SK-N-SH treated with all-trans-retinoic acid at 6 μM for 48 hours (cell line): ENCODE data around the gene SLAMF1.
"Not testable (repeated sequence)": the region's sequence is repeated elsewhere in the genome, so short reads cannot be mapped to it uniquely, and the experiment has no call there.

Experiments
- ATAC-seq: fragments of 200-7000 bp; cut with Tn5 transposase; 3 replicates; pipeline ENCODE4 v1.9.1; 2020; ENCODE audit warnings: mild to moderate bottlenecking, moderate library complexity
- ARNTL ChIP-seq: fragments of 450-650 bp; formaldehyde crosslinking; IDR thresholded peaks from 2 replicates; pipeline ENCODE4 v1.5.0; 2020; ENCODE audit warnings: low read depth, mild to moderate bottlenecking, moderate library complexity, borderline replicate concordance
- BACH2 ChIP-seq: fragments of 250-450 bp; sonication (Bioruptor Pico); IDR thresholded peaks from 2 replicates; pipeline ENCODE4 v1.9.0; 2021; ENCODE audit warnings: mild to moderate bottlenecking, borderline replicate concordance
- CSDC2 ChIP-seq: fragments of 250-450 bp; sonication (Bioruptor Pico); IDR thresholded peaks from 2 replicates; pipeline ENCODE4 v1.5.0; 2020; ENCODE audit warnings: mild to moderate bottlenecking, moderate library complexity
- CSRNP3 ChIP-seq: fragments of 250-450 bp; sonication (Bioruptor Pico); IDR thresholded peaks from 2 replicates; pipeline ENCODE4 v1.5.1; 2021; ENCODE audit warnings: mild to moderate bottlenecking, moderate library complexity
- ESRRG ChIP-seq: fragments of 250-450 bp; sonication (Bioruptor Pico); IDR thresholded peaks from 2 replicates; pipeline ENCODE4 v1.6.1; 2021; ENCODE audit warnings: mild to moderate bottlenecking
- GLIS3 ChIP-seq: fragments of 250-450 bp; sonication (Bioruptor Pico); IDR thresholded peaks from 2 replicates; pipeline ENCODE4 v1.5.0; 2020; ENCODE audit warnings: mild to moderate bottlenecking, moderate library complexity
- OSR1 ChIP-seq: fragments of 250-450 bp; sonication (Bioruptor Pico); IDR thresholded peaks from 2 replicates; pipeline ENCODE4 v1.8.0; 2022; ENCODE audit warnings: moderate library complexity, mild to moderate bottlenecking, inconsistent platforms
- POU6F1 ChIP-seq: fragments of 250-450 bp; sonication (Bioruptor Pico); IDR thresholded peaks from 2 replicates; pipeline ENCODE4 v1.8.0; 2021; ENCODE audit warnings: low read depth, mild to moderate bottlenecking, moderate library complexity, borderline replicate concordance
- PPARA ChIP-seq: fragments of 250-450 bp; sonication (Bioruptor Pico); IDR thresholded peaks from 2 replicates; pipeline ENCODE4 v1.5.0; 2020; ENCODE audit warnings: mild to moderate bottlenecking, borderline replicate concordance
- RARB ChIP-seq: fragments of 250-450 bp; sonication (Bioruptor Pico); IDR thresholded peaks from 2 replicates; pipeline ENCODE4 v1.8.0; 2021; ENCODE audit warnings: mild to moderate bottlenecking, moderate library complexity
- SNAI2 ChIP-seq: fragments of 250-450 bp; sonication (Bioruptor Pico); IDR thresholded peaks from 2 replicates; pipeline ENCODE4 v1.5.0; 2020; ENCODE audit warnings: mild to moderate bottlenecking, moderate library complexity
- TCF4 ChIP-seq: fragments of 250-450 bp; sonication (Bioruptor Pico); IDR thresholded peaks from 2 replicates; pipeline ENCODE4 v1.8.0; 2021; ENCODE audit warnings: mild to moderate bottlenecking, moderate library complexity, borderline replicate concordance
- TOX ChIP-seq: fragments of 250-450 bp; sonication (Bioruptor Pico); IDR thresholded peaks from 2 replicates; pipeline ENCODE4 v1.8.0; 2021; ENCODE audit warnings: mild to moderate bottlenecking, moderate library complexity, borderline replicate concordance
- ZC3H10 ChIP-seq: fragments of 250-450 bp; sonication (Bioruptor Pico); IDR thresholded peaks from 2 replicates; pipeline ENCODE4 v1.5.1; 2021; ENCODE audit warnings: mild to moderate bottlenecking, moderate library complexity
- ZFP3 ChIP-seq: fragments of 250-450 bp; sonication (Bioruptor Pico); IDR thresholded peaks from 2 replicates; pipeline ENCODE4 v1.5.0; 2020; ENCODE audit warnings: mild to moderate bottlenecking, moderate library complexity
- ZFP30 ChIP-seq: fragments of 450-650 bp; formaldehyde crosslinking; IDR thresholded peaks from 2 replicates; pipeline ENCODE4 v1.5.0; 2022; ENCODE audit warnings: mild to moderate bottlenecking, moderate library complexity
- ZNF565 ChIP-seq: fragments of 450-650 bp; formaldehyde crosslinking; conservative IDR thresholded peaks from 2 replicates; pipeline ENCODE4 v1.5.0; 2020; ENCODE audit warnings: low read depth, mild to moderate bottlenecking, moderate library complexity
- ZNF70 ChIP-seq: fragments of 450-650 bp; formaldehyde crosslinking; IDR thresholded peaks from 2 replicates; pipeline ENCODE4 v1.5.0; 2020; ENCODE audit warnings: mild to moderate bottlenecking, moderate library complexity
- ZNF8 ChIP-seq: fragments of 450-650 bp; formaldehyde crosslinking; IDR thresholded peaks from 2 replicates; pipeline ENCODE4 v1.5.0; 2020; ENCODE audit warnings: mild to moderate bottlenecking, moderate library complexity
- TF ChIP-seq, protein P1 (sequence below): fragments of 250-450 bp; sonication (Bioruptor Pico); IDR thresholded peaks from 2 replicates; pipeline ENCODE4 v1.5.1; 2020; ENCODE audit warnings: low read depth, mild to moderate bottlenecking, moderate library complexity
- TF ChIP-seq, protein P2 (sequence below): fragments of 250-450 bp; sonication (Bioruptor Pico); IDR thresholded peaks from 2 replicates; pipeline ENCODE4 v1.5.0; 2020; ENCODE audit warnings: mild to moderate bottlenecking, moderate library complexity

The SLAMF1 gene

GRCh38 chr1:160646711-160647328 is at the start of gene SLAMF1:
Gene SLAMF1 (minus strand): TSS chr1:160647044. CDS start chr1:160646945, 99 bp downstream.
- ATAC-seq = no peak
- TF ChIP-seq, protein P1, sequence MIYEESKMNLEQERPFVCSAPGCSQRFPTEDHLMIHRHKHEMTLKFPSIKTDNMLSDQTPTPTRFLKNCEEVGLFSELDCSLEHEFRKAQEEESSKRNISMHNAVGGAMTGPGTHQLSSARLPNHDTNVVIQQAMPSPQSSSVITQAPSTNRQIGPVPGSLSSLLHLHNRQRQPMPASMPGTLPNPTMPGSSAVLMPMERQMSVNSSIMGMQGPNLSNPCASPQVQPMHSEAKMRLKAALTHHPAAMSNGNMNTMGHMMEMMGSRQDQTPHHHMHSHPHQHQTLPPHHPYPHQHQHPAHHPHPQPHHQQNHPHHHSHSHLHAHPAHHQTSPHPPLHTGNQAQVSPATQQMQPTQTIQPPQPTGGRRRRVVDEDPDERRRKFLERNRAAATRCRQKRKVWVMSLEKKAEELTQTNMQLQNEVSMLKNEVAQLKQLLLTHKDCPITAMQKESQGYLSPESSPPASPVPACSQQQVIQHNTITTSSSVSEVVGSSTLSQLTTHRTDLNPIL (CRISPR knock-in tag) = no peak
- no peak for TF ChIP-seq ARNTL (CRISPR knock-in tag)
- TF ChIP-seq ZNF565 (CRISPR knock-in tag) = no peak
- TF ChIP-seq RARB (CRISPR knock-in tag) = no peak
- TF ChIP-seq PPARA (CRISPR knock-in tag) = no peak
- TF ChIP-seq, protein P2, sequence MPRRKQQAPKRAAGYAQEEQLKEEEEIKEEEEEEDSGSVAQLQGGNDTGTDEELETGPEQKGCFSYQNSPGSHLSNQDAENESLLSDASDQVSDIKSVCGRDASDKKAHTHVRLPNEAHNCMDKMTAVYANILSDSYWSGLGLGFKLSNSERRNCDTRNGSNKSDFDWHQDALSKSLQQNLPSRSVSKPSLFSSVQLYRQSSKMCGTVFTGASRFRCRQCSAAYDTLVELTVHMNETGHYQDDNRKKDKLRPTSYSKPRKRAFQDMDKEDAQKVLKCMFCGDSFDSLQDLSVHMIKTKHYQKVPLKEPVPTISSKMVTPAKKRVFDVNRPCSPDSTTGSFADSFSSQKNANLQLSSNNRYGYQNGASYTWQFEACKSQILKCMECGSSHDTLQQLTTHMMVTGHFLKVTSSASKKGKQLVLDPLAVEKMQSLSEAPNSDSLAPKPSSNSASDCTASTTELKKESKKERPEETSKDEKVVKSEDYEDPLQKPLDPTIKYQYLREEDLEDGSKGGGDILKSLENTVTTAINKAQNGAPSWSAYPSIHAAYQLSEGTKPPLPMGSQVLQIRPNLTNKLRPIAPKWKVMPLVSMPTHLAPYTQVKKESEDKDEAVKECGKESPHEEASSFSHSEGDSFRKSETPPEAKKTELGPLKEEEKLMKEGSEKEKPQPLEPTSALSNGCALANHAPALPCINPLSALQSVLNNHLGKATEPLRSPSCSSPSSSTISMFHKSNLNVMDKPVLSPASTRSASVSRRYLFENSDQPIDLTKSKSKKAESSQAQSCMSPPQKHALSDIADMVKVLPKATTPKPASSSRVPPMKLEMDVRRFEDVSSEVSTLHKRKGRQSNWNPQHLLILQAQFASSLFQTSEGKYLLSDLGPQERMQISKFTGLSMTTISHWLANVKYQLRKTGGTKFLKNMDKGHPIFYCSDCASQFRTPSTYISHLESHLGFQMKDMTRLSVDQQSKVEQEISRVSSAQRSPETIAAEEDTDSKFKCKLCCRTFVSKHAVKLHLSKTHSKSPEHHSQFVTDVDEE (CRISPR knock-in tag) = no peak
- TF ChIP-seq SNAI2 (CRISPR knock-in tag) = no peak
- TF ChIP-seq CSDC2 (CRISPR knock-in tag) = no peak
- no peak for TF ChIP-seq OSR1 (CRISPR knock-in tag)
- TF ChIP-seq BACH2 (CRISPR knock-in tag) = no peak
- TF ChIP-seq POU6F1 (CRISPR knock-in tag) = no peak
- no peak for TF ChIP-seq ESRRG (CRISPR knock-in tag)
- no peak for TF ChIP-seq ZNF8 (CRISPR knock-in tag)
- TF ChIP-seq ZFP30 (CRISPR knock-in tag) = no peak
- no peak for TF ChIP-seq CSRNP3 (CRISPR knock-in tag)
- no peak for TF ChIP-seq ZC3H10 (CRISPR knock-in tag)
- TF ChIP-seq ZFP3 (CRISPR knock-in tag) = no peak
- TF ChIP-seq ZNF70 = no peak

GRCh38 chr1:160692390-160692789 is 45.5 kb upstream of the SLAMF1 start:
- ATAC-seq = not testable (repeated sequence)

- no peak for ATAC-seq
- TF ChIP-seq POU6F1 (CRISPR knock-in tag) (no peak), ZNF8 (CRISPR knock-in tag) (no peak), RARB (CRISPR knock-in tag) (no peak), CSDC2 (CRISPR knock-in tag) (no peak), TOX (CRISPR knock-in tag) (no peak), SNAI2 (CRISPR knock-in tag) (no peak), GLIS3 (CRISPR knock-in tag) (no peak), ZC3H10 (CRISPR knock-in tag) (no peak), ARNTL (CRISPR knock-in tag) (no peak), ZNF565 (CRISPR knock-in tag) (no peak), OSR1 (CRISPR knock-in tag) (no peak), ZFP30 (CRISPR knock-in tag) (no peak), CSRNP3 (CRISPR knock-in tag) (no peak), TCF4 (CRISPR knock-in tag) (no peak), PPARA (CRISPR knock-in tag) (no peak)
- TF ChIP-seq, protein P2 (CRISPR knock-in tag) = no peak
Measured at GRCh38 chr1:160685266-160685665, 38.4 kb upstream of the SLAMF1 start.
